GM19043 (cell line): ENCODE data around the gene CMTM2.
A peak's percentile ranks its signal among the peaks of the same experiment; 100 is the strongest.
"Not testable (repeated sequence)": the region's sequence is repeated elsewhere in the genome, so short reads cannot be mapped to it uniquely, and the experiment has no call there.

ENCODE experiments used
- ATAC-seq: cut with Tn5 transposase; IDR thresholded peaks from one replicate; pipeline ENCODE4 v1.9.1; 2021; ENCODE audit warnings: low read depth; ENCODE audit not compliant: unreplicated experiment

CMTM2 gene

GRCh38 chr16:66552286-66553177, 26.7 kb upstream of the CMTM2 start, which contains the start of gene CKLF:
TSS of gene CKLF (plus strand) at chr16:66552576. CDS start at chr16:66552716, 140 bp downstream.
- peak; percentile 65 for ATAC-seq

- no peak for ATAC-seq
These were observed 26.0 kb upstream of the CMTM2 start for GRCh38 chr16:66553223-66553622.

DNA sequence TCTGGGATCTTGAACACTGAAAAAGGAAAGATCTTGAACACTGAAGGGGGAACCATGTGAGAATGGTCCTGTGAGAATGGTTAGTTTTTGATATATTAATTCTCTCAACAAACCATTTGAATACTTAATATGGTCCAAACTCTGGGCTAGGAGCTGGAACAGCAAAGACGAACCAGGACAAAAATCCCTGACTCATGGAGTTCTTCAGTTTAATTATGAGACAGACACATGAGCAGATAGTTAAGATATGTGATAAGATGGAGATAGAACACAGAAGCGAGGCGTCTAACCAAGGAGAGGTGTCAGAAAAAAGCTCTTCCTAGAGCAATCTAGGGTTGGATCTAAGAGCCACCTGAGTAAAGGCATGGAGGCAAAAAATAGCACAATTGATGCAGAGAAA, 25.2 kb upstream of the CMTM2 start:
- ATAC-seq: no peak

- no peak for ATAC-seq
These were observed 24.8 kb upstream of the CMTM2 start for GRCh38 chr16:66554495-66554894.

DNA sequence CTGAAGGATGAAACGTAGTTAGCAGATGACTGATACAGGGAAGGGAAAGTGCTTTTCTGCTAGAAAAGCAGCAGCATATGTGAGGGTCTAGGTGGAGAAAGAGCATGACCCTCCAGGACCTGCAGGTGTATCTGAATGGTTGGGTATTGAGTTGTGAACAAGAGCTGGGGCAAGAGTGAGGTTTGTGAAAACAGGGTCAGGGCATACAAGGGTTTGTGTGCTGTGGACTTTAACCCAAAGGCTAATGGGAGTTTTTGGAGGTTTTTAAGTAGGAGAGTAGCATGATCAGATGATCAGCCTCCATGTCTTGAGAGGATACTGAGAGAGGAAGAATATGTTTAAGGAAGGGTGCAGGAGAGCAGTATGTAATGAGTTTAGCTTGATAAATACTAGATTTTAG, 19.2 kb upstream of the CMTM2 start:
- no peak for ATAC-seq

GRCh38 chr16:66561381-66562080, 17.7 kb upstream of the CMTM2 start:
- no peak for ATAC-seq

DNA sequence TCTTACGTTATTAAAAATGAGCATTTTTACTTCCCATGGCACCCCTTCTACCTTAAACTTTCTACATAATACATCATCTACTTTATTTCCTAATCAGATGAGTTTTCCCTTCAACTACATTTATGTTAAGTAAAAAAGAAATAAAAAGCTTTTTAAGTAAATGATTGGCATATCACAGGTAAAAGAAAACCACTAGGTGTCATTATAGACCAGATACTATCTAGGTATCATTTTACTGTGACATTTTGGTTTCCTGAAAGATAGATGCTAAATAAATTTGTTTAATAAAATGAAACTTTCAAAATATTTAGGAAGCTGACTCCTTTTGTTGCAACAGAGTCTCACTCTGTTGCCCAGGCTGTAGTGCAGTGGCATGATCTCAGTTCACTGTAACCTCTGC, 16.9 kb upstream of the CMTM2 start:
- no peak for ATAC-seq

DNA sequence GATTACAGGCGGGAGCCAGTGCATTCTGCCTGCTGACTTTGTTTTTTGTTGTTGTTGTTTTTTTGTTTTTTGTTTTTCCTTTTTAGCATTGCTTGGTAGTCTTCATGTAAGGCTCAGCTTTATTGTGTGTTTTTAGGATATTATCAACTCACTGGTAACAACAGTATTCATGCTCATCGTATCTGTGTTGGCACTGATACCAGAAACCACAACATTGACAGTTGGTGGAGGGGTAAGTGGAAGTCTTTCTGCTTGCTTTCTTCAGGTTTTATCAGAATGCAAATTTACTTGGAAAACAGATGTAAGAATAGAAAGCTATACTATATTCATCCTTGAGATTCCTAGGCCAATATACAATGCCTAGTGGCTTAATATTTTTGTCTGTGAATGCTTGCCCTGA, 16.3 kb upstream of the CMTM2 start:
- ATAC-seq: no peak

GRCh38 chr16:66563574-66564334, 15.5 kb upstream of the CMTM2 start:
- no peak for ATAC-seq

DNA sequence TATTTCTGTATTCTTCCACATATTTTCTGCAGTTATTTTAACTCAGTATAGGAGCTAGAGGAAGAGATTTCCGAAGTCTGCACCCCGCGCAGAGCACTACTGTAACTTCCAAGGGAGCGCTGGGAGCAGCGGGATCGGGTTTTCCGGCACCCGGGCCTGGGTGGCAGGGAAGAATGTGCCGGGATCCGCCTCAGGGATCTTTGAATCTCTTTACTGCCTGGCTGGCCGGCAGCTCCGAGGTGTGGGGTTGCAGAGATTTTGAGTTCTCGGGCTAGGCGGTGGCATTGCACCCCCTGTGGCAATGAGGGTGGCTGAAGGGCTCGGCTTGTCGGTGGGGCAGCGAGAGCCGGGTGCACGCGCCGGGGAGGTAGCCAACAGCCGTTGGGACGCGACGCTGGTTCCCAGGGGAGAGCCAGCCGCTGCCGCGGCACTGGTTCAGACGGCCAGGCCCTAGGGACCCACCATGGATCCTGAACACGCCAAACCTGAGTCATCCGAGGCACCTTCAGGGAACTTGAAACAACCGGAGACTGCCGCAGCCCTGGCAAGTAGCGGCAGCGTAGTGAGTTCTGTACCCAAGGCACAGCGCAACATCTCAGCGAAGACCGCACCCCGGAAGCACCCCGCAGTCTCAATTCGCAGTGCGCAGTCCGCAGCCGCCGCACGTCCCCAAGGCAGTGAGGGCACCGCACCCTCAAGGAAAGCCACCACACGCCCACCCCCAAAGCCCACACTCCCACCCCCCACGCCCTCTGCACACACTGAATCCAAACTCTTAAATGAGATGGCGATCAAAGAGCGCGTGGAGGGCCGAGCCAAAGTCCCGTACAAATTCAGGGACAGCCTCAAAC, 13.0 kb upstream of the CMTM2 start, which contains the start of gene CMTM1:
Gene CMTM1, plus strand, starts transcription at position 389 of the 851 bp plus-strand sequence. Its CDS starts 75 bp downstream, at position 464.
- ATAC-seq: no peak

DNA sequence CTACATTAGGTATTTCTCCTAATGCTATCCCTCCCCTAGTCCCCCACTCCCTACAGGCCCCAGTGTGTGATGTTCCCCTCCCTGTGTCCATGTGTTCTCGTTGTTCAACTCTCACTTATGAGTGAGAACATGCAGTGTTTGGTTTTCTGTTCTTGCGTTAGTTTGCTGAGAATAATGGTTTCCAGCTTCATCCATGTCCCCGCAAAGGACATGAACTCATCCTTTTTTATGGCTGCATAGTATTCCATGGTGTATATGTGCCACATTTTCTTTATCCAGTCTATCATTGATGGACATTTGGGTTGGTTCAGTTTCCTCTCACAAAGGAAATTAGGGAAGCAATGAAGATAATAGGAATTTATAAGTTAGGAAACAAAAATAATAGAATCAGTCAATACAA, 12.0 kb upstream of the CMTM2 start:
- ATAC-seq: not testable (repeated sequence)

- no peak for ATAC-seq
These were observed 10.9 kb upstream of the CMTM2 start for GRCh38 chr16:66568355-66568754.

DNA sequence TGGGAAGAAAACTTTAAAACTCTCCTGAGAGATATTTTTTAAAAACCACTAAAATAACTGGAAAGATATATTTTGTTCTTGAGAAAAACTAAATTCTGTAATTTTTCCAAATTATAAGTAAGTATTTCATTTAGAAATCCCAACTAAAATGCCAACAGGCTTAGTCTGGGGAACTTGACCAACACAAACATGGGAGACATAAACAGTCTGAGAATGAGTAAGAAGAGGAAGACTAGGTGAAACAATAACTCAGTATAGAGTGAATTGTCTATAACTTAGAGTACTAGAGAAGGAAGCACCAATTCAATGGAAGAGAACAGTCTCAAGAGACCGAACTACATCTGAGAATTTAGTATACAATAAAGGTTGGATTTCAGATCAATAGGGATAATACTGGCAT, 10.1 kb upstream of the CMTM2 start:
- no peak for ATAC-seq

DNA sequence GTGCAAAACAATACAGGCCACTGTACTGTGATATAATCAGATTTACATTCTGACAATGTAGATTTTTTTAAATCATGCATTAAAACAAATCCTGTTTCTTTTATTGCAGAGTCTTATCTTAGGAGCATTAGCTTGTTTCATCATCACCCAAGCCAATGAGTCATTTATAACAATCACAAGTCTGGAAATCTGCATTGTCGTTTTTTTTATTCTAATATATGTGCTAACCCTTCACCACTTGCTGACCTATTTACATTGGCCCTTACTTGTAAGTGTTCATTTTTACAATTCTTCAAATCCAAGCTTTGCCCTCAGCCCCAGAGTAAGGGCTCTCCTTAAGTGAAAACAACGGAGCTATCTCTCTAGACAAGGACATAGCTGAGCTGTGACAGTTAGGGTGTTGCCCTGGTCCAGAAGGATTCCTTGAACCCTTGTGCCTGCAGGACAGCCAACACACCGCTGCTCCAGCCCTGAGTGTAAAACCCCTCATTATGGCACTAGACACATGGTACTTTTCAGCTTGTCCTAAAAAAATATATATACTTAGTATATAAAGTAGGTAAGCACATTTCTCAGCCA, 9.3 kb upstream of the CMTM2 start:
- no peak for ATAC-seq

- no peak for ATAC-seq
These were observed 6.9 kb upstream of the CMTM2 start for GRCh38 chr16:66572356-66572755.

GRCh38 chr16:66574081-66574480, 5.2 kb upstream of the CMTM2 start:
- ATAC-seq: no peak

- ATAC-seq: no peak
These were observed 4.7 kb upstream of the CMTM2 start for GRCh38 chr16:66574531-66574930.

GRCh38 chr16:66575060-66575459, 4.2 kb upstream of the CMTM2 start:
- no peak for ATAC-seq

- ATAC-seq: no peak
These were observed 3.0 kb upstream of the CMTM2 start for GRCh38 chr16:66576296-66576695.
